Peyer's patch (tissue), 4 donors: ENCODE results near the gene B3GNT8. TPM values are rescaled to one million over a fixed set of nuclear protein-coding genes. Genes with fewer than 3 reads are reported as not detected.
A peak's percentile ranks its signal among the peaks of the same experiment; 100 is the strongest.
"Not testable (repeated sequence)": the region's sequence is repeated elsewhere in the genome, so short reads cannot be mapped to it uniquely, and the experiment has no call there.

ENCODE experiments used
- DNase-seq, 3 donors: peaks; one replicate each; pipeline ENCODE4 v3.0.0-alpha.2; 2017 to 2019
- H3K27ac ChIP-seq, 4 donors: fragments of 200-600 bp; sonication (generic); one replicate each; pipeline ENCODE4 v1.5.1; 2016 to 2019
- H3K27me3 ChIP-seq, 2 donors: fragments of 200-600 bp; sonication (generic); one replicate each; pipeline ENCODE4 v1.5.1; 2019
- H3K36me3 ChIP-seq, 3 donors: fragments of 200-600 bp; sonication (generic); one replicate each; pipeline ENCODE4 v1.5.1; 2016 to 2019
- H3K4me1 ChIP-seq, 4 donors: fragments of 200-600 bp; sonication (generic); one replicate each; pipeline ENCODE4 v1.5.1; 2016 to 2019
- H3K4me3 ChIP-seq, 4 donors: fragments of 200-600 bp; sonication (generic); 1 replicate in 3 of 4; 2 replicates in 1 of 4; pipeline ENCODE4 v1.5.1; 2016 to 2019; ENCODE audit warnings: mild to moderate bottlenecking in 1 of 4
- H3K9me3 ChIP-seq, 4 donors: fragments of 200-600 bp; sonication (generic); one replicate each; pipeline ENCODE4 v1.5.1; 2016 to 2019; ENCODE audit warnings: mild to moderate bottlenecking in 1 of 4
- POLR2A ChIP-seq, 2 donors: fragments of 450-650 bp; IDR thresholded peaks; one replicate each; pipeline ENCODE4 v1.5.1; 2017; ENCODE audit warnings: antibody characterized with exemption in 2 of 2, mild to moderate bottlenecking in 2 of 2, moderate library complexity in 2 of 2
- total RNA-seq, 4 donors: library from RNA; depleted of rRNA; stranded (reverse); fragments of >200 nt; gene quantifications; one replicate each; pipeline ENCODE4 v1.1.0, GENCODE V29; 2016
- TF ChIP-seq, protein P1 (sequence below), 6 experiments: fragments of 450-650 bp in 4 of 6; fragments of 200-600 bp in 2 of 6; sonication (generic) in 1 of 6; IDR thresholded peaks; one replicate each; pipeline ENCODE4 v1.5.1; 2017 to 2019; ENCODE audit warnings: antibody characterized with exemption in 6 of 6, mild to moderate bottlenecking in 3 of 6, moderate library complexity in 1 of 6

The B3GNT8 gene, protein sequence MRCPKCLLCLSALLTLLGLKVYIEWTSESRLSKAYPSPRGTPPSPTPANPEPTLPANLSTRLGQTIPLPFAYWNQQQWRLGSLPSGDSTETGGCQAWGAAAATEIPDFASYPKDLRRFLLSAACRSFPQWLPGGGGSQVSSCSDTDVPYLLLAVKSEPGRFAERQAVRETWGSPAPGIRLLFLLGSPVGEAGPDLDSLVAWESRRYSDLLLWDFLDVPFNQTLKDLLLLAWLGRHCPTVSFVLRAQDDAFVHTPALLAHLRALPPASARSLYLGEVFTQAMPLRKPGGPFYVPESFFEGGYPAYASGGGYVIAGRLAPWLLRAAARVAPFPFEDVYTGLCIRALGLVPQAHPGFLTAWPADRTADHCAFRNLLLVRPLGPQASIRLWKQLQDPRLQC
- total RNA-seq = 10 to 100 TPM; 15.7 to 98.4 (median 62.8) TPM

DNA sequence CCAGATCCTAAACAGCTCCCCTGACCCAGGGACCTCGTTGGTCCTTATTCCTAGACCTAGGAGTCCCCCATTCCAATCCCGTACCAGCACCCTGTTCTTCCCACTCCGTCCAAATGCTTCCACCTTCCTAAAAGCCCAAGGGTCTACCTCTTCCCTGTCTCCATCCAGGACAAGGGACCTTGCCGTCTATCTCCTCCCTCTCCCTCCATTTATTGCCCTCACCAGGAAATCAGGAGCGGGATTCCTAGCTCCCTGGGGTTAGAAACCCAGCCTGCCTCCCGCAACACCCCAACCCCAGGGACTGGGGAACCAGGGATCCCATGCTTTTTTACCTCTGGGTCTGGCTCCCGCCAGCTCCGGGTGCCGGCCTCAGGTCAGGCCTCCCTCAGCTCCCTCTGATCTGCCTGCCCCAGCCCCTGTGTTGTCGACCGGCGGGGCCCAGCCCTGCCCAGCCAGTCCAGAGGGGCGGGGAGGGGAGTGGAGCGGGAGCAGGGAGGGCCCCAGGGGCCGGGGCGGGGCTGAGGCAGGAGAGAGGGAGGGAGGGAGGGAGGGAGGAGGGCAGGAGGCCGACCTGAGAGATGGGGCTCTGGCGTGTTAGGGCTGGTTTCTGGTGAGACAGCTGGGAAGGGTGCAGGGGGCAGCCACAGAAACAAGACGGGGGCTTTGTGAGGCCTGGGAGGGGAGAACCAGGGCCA is at the start of gene B3GNT8:
Gene B3GNT8, minus strand, starts transcription at position 423 of the 695 bp plus-strand sequence. CDS start 596 bp downstream, outside the sequence.
- DNase-seq = peak; percentile 31 to 95 (median 93)
- TF ChIP-seq, protein P1, sequence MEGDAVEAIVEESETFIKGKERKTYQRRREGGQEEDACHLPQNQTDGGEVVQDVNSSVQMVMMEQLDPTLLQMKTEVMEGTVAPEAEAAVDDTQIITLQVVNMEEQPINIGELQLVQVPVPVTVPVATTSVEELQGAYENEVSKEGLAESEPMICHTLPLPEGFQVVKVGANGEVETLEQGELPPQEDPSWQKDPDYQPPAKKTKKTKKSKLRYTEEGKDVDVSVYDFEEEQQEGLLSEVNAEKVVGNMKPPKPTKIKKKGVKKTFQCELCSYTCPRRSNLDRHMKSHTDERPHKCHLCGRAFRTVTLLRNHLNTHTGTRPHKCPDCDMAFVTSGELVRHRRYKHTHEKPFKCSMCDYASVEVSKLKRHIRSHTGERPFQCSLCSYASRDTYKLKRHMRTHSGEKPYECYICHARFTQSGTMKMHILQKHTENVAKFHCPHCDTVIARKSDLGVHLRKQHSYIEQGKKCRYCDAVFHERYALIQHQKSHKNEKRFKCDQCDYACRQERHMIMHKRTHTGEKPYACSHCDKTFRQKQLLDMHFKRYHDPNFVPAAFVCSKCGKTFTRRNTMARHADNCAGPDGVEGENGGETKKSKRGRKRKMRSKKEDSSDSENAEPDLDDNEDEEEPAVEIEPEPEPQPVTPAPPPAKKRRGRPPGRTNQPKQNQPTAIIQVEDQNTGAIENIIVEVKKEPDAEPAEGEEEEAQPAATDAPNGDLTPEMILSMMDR (IDR thresholded peaks at IDR 0.05) = no peak
- peak; percentile 97 to 98 for TF ChIP-seq POLR2A (IDR thresholded peaks at IDR 0.05)
- H3K27ac ChIP-seq = peak within 1 kb of the TSS; percentile 68 to 98 (median 88)
- H3K9me3 ChIP-seq = no peaks in the 10 kb centered on the region
- peak within 1 kb of the TSS; percentile 16 to 67 (median 56) for H3K4me3 ChIP-seq
- peaks cover 0 to 44% (median 2%) of the 10 kb centered on the region in 3 donors for H3K36me3 ChIP-seq
- peaks cover 0 to 57% (median 4%) of the 10 kb centered on the region in 4 donors for H3K4me1 ChIP-seq
- no peaks in the 10 kb centered on the region for H3K27me3 ChIP-seq

DNA sequence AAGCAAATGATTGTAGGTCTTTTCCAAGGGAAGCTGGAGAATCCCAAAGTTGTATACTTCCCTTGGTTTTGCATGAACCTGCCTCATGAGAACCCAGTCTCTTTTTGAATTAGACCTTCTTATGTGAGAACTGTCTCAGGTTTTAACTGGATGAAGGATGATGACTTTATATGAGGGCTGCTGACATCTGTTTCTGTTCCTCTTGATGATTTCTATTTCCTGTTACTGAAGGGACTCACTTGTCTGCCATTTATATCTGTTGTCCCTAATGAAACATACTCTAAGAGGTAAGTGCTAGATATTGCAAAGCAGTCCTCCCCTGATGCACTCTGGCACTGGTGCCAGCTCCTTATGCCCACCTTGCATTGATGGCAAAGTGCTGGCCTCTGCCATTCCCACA is 49.4 kb upstream of the B3GNT8 start:
- Histone ChIP-seq H3K27me3 (no peaks in the 10 kb centered on the region), H3K4me1 (no peaks in the 10 kb centered on the region), H3K27ac (no peak overlapping the region), H3K36me3 (no peaks in the 10 kb centered on the region), H3K9me3 (no peaks in the 10 kb centered on the region), H3K4me3 (no peak overlapping the region)
- no peak for DNase-seq
- TF ChIP-seq, protein P1 (IDR thresholded peaks at IDR 0.05) = no peak
- TF ChIP-seq POLR2A (IDR thresholded peaks at IDR 0.05) = no peak

DNA sequence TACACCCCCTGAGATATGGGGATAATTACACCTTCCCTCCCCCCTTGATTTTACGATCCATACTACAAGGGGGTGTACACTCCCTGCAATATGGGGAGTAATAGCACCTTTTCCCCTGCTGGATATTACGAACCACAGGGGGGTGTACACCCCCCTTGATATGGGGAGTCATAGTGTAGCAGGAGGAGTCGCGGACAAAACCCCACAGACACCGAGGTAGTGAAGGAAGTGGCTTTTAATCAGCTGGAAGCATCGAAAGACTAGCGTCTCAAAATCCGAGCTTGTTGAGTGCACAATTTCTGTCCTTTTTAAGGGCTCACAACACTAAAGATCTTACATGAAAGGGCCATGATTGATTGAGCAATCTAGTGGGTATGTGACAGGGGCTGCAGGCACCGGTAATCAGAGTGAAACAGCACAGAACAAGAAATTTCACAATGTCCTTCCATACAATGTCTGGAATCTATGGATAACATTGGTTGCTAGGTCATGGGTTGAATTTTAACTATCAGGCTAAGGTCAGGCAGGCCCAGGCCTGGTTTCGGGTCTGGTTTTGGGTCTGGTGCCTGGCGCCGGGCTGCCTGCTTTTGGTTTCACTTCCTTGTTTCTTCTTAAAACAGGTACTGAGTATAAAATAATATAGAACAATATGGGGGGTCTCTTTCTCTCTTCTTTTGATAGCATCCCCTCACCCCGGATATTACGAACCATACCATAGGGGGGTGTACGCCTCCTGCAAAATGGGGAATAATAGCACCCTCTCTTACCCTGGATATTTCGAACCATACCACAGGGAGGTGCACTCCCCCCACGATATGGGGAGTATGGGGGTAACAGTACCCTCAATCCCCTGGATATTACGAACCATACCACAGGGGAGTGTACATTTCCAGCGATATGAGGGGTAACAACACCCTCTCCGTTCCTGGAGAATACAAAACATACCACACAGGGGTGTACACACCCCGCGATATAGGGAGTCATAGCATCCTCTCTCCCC is 36.4 kb upstream of the B3GNT8 start:
- H3K36me3 ChIP-seq, H3K27me3 ChIP-seq, H3K9me3 ChIP-seq, H3K4me3 ChIP-seq, H3K4me1 ChIP-seq: not testable (repeated sequence)
- H3K27ac ChIP-seq = peak overlapping the region in 3 of 4 donors; percentile 35 to 70 (median 46)
- peak in 2 of 3 donors; percentile 82 to 85 for DNase-seq

DNA sequence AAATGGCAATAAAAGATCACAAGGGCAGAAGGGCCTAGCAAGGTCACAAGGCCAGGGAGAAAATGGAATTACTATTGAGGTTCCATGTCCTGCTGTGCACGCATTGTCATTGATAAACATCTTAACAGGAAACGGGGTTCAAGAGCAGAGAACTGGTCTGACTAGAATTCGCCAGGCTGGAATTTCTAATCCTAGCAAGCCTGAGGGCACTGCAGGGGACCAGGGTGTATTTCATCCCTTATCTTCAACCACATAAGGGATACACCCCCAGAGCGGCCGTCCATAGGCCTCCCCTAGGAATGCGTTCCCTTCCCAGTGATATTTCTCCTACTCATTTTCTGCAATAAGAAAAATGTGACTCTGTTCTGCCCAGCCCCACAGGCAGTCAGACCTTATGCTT is 35.3 kb upstream of the B3GNT8 start:
- H3K36me3 ChIP-seq = no peaks in the 10 kb centered on the region
- no peaks in the 10 kb centered on the region for H3K27me3 ChIP-seq
- peaks cover 0 to 7% (median 0%) of the 10 kb centered on the region in 4 donors for H3K4me1 ChIP-seq
- H3K9me3 ChIP-seq = no peaks in the 10 kb centered on the region
- TF ChIP-seq, protein P1 (IDR thresholded peaks at IDR 0.05) = no peak
- no peak for TF ChIP-seq POLR2A (IDR thresholded peaks at IDR 0.05)
- H3K27ac ChIP-seq = no peak overlapping the region
- H3K4me3 ChIP-seq = no peak overlapping the region
- DNase-seq = no peak

DNA sequence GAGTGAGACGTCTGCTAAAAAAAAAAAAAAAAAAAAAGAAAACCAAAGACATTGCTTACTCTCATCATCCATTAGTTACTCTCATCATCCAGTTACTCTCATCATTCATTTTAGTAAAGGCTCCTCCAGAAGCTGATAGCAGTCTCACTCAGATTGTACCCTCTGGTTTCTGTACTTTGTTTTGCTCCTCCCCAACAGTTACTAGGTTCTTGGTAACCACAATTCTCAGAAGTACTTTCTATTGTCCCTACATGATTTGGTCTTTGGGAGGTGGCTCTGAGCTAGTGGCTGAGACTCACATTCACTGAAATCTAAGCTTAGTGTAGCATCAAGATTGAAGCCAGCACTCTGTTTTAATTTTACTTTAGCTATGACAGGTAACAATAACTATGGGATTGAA is 30.1 kb upstream of the B3GNT8 start:
- no peaks in the 10 kb centered on the region for H3K4me1 ChIP-seq
- TF ChIP-seq, protein P1 (IDR thresholded peaks at IDR 0.05) = no peak
- no peak for TF ChIP-seq POLR2A (IDR thresholded peaks at IDR 0.05)
- H3K27ac ChIP-seq = no peak overlapping the region
- DNase-seq = no peak
- H3K27me3 ChIP-seq = no peaks in the 10 kb centered on the region
- H3K36me3 ChIP-seq = no peaks in the 10 kb centered on the region
- H3K9me3 ChIP-seq = no peaks in the 10 kb centered on the region
- no peak overlapping the region for H3K4me3 ChIP-seq
